DMS79 treated with DMSO at 0.1 percent for 48 hours (cell line): ENCODE measurements around the gene SOCS7.

Source experiments
- DNase-seq: peaks from one replicate; lab custom pipeline; 2025; lab: John Stamatoyannopoulos, UW

SOCS7 gene

GRCh38 chr17:38442548-38442947 is 90.9 kb downstream of the SOCS7 start:
- no peak for DNase-seq

DNA sequence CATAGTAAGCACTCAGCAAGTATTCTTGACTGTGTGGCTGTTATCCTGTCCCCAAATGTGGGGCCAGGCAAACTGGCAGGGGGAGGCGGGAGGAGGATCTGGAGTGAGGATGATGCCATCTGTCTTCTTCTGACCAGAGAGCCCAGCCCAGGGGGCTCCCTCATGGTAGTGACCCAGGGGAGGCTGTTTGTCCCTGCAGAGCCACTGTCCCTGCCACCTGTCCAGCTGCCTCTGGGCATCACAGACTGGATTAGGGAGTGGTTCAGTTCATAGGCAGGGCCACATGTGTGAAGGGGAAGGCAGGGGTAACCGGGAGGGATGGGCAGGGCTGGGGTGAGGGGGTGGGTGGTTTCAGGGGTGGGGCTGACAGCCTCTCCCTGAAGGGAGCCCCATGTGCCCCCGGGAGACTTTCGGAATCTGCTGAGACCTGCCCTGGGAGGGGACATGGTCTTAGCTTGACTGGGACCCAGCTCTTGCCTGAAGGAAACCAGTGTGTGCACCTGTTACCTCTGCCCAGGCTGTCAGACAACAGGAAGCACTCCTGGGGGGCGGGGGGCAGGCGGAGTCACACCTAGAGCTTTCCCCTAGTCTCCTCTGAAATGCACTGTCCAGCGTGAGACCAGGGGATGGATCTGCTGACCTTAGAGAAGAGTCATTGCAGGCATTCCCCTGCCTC is 91.8 kb downstream of the SOCS7 start:
- DNase-seq, result no peak

DNA sequence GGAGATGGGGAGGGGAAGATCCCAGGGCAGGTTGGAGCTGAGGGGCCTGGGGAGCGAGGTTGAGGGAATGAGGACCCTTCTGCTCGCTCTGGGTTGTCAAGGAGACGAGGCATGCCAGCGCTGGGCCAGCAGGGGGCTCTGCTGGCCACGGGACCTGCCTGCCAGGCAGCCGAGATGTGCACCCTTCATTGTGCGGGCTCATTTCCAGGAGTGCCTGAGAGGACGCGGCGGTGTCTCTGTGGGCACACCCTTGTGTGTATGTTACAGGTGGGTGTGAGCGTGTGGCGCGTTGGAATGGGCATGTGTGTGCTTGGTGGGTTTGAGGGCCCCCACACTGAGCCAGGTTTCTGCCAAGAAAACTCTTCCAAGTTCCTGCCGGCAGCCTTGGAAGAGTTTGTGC is 92.5 kb downstream of the SOCS7 start:
- peak; percentile 80 for DNase-seq

GRCh38 chr17:38447502-38448085 is 96.0 kb downstream of the SOCS7 start:
- DNase-seq, result peak; percentile 73

DNA sequence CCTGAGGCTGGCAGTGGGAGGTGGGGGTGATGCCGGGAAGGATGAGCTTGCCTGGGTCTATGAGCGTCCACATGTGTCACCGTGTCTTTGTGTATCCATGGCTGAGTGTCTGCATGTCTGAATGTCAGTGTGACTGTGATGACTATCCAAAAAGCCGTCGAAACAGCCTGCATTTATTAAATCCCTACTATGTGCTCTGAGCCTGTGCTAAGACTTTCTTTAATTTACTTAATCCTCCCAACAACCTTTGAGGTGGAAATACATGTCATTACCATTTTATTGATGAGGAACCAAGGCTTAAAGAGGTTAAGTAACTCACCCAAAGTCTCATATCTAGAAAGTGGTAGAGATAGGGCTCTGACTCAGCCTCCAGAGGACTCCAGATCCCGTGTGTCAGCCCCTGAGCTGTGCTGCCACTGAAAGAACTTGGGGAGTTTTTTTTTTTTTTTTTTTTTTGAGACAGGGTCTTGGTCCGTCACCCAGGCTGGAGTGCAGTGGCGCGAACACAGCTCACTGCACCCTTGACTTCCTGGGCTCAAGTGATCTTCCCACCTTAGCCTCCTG is 96.6 kb downstream of the SOCS7 start:
- no peak for DNase-seq

GRCh38 chr17:38449364-38449763 is 97.7 kb downstream of the SOCS7 start:
- DNase-seq, result no peak

GRCh38 chr17:38450557-38451029 is 98.9 kb downstream of the SOCS7 start:
- no peak for DNase-seq

GRCh38 chr17:38451030-38451839 is 99.6 kb downstream of the SOCS7 start:
- DNase-seq, result no peak

DNA sequence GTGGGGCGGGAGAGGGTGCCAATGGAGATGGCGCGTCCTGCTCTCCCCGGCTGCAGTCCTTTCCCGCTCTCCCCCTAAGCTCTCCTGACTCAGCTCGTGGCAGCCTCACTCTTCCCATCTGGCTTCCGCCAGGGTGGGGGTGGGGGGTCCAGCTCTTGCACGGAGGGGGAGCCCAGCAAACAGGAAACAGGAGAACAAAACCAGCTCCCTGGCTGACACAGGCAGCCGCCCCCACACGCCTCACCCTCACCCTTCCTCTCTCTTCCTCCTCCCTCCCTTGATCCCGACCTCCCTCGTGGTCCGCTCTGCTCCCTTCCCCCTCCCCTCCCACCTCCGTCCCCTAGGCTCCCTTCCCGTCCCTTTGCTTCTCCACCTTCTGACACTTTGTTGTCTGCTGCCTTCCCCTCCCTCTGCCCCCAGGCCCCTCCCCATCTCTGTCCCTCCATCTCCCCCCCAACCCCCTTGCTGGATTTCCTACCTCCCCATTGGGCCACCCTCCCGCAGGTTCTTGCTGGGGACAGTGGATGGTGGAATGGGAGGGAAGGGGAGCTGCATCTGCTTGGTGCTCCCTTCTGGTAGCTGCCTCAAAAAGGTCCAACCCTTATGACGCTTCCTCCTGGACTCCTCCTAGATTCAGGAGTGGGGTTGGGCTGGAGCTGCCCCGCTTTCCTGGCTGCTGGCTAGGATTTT is 100.3 kb downstream of the SOCS7 start:
- DNase-seq, result no peak

- no peak for DNase-seq
These were observed 101.1 kb downstream of the SOCS7 start for GRCh38 chr17:38452719-38453118.

DNA sequence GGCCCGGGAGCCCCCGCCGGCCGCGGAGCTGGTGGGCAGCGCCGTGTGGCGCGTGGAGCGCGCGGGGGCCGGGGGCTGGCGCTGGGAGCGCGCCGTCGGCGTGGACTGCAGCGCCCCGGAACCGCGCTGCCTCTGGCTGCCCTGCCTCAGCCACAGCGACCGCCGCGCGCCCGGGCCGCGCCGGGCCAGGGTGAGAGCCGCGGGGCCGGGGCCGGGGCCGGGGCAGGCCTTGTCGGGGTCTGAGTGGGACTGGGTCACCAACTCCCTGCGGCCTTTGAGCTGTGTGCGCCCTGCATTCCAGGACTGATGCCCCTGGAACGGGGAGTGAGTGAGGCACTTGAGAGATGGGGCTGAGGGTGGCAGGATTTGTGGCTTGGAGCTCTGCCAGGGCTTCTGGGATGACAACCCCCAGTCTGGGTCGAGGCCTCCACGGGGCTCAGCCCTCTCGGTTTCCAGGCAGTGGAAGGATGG is 102.3 kb downstream of the SOCS7 start:
- peak; percentile 29 for DNase-seq

GRCh38 chr17:38454532-38454931 is 102.9 kb downstream of the SOCS7 start:
- peak; percentile 36 for DNase-seq
